OCI-LY7 (cell line): Measurements from ENCODE around the gene HAUS1. TPM values are rescaled to one million over a fixed set of nuclear protein-coding genes. Genes with fewer than 3 reads are reported as not detected.

Source experiments
- BruUV-seq: library from RNA; stranded (reverse); fragments of 400-500 nt; replicated peaks from 2 replicates; lab custom pipeline; 2021; lab: Mats Ljungman, UMichigan
- CTCF ChIA-PET: fragments of 300-600 bp; sonication (Branson Sonifier 250); formaldehyde crosslinking; loops from one replicate; lab custom pipeline; 2022; ENCODE audit warnings: antibody characterized with exemption; ENCODE audit not compliant: unreplicated experiment; lab: Charles Lee
- POLR2A ChIA-PET: fragments of 300-600 bp; sonication (Branson Sonifier 250); formaldehyde crosslinking; loops from one replicate; lab custom pipeline; 2022; ENCODE audit warnings: antibody characterized with exemption; lab: Charles Lee
- DNase-seq: peaks from one replicate; pipeline ENCODE4 v3.0.0-alpha.2; 2015; ENCODE audit warnings: low spot score
- H2AFZ ChIP-seq: fragments of 200-600 bp; sonication (generic), shearing (Covaris generic); 2 replicates; pipeline ENCODE4 v1.6.1; 2014; ENCODE audit warnings: mild to moderate bottlenecking, antibody characterized with exemption, low read length, moderate library complexity
- H3K27ac ChIP-seq: fragments of 200-600 bp; sonication (generic); 2 replicates; pipeline ENCODE4 v1.5.1; 2014; ENCODE audit warnings: mixed run types, low read depth, mild to moderate bottlenecking, moderate library complexity, low read length, inconsistent platforms; ENCODE audit not compliant: poor library complexity, severe bottlenecking
- H3K36me3 ChIP-seq: fragments of 200-600 bp; sonication (generic); 2 replicates; pipeline ENCODE4 v1.6.1; 2014; ENCODE audit warnings: mild to moderate bottlenecking, antibody characterized with exemption, low read length, moderate library complexity, mixed read lengths; ENCODE audit not compliant: insufficient read depth
- H3K4me1 ChIP-seq: fragments of 200-600 bp; sonication (generic); 2 replicates; pipeline ENCODE4 v1.5.1; 2014; ENCODE audit warnings: mild to moderate bottlenecking, low read length; ENCODE audit not compliant: insufficient read depth, poor library complexity, severe bottlenecking
- H3K4me2 ChIP-seq: fragments of 200-600 bp; sonication (generic); 2 replicates; pipeline ENCODE4 v1.6.1; 2014; ENCODE audit warnings: mild to moderate bottlenecking, low read length
- H3K4me3 ChIP-seq: fragments of 200-600 bp; sonication (generic); 2 replicates; pipeline ENCODE4 v1.5.1; 2014; ENCODE audit warnings: mild to moderate bottlenecking, low read depth, low read length; ENCODE audit not compliant: poor library complexity, severe bottlenecking
- H3K79me2 ChIP-seq: fragments of 200-600 bp; sonication (generic); 2 replicates; pipeline ENCODE4 v1.6.1; 2016; ENCODE audit warnings: low read depth, mild to moderate bottlenecking, low read length, moderate library complexity, mixed read lengths; ENCODE audit not compliant: insufficient read depth
- H3K9me2 ChIP-seq: fragments of 200-600 bp; sonication (generic); 2 replicates; pipeline ENCODE4 v1.6.1; 2016; ENCODE audit warnings: mild to moderate bottlenecking, low read length, mixed read lengths; ENCODE audit not compliant: insufficient read depth
- H3K9me3 ChIP-seq: fragments of 200-600 bp; sonication (generic); 2 replicates; pipeline ENCODE4 v1.6.1; 2014; ENCODE audit warnings: mild to moderate bottlenecking, mixed run types, low read length, mixed read lengths
- H4K20me1 ChIP-seq: fragments of 200-600 bp; sonication (generic); 2 replicates; pipeline ENCODE4 v1.6.1; 2014; ENCODE audit warnings: mild to moderate bottlenecking, antibody characterized with exemption, low read length, moderate library complexity, mixed read lengths; ENCODE audit not compliant: insufficient read depth
- CTCF ChIP-seq: fragments of 200-600 bp; sonication (generic); conservative IDR thresholded peaks from 2 replicates; pipeline ENCODE4 v1.5.1; 2014; ENCODE audit warnings: mild to moderate bottlenecking, antibody characterized with exemption, low read length, moderate library complexity, mixed read lengths
- EZH2phosphoT487 ChIP-seq: fragments of 200-600 bp; sonication (generic); IDR thresholded peaks from 2 replicates; pipeline ENCODE4 v1.6.1; 2018; ENCODE audit warnings: low read depth, borderline replicate concordance, mild to moderate bottlenecking, mixed run types, antibody characterized with exemption, low read length, moderate library complexity, mixed read lengths
- intact Hi-C: fragments of 100-400 bp; cut with micrococcal nuclease; formaldehyde crosslinking; loops from one replicate; pipeline ENCODE4 v1.10.0; 2022; ENCODE audit not compliant: unreplicated experiment
- total RNA-seq, 2 experiments: library from RNA; depleted of rRNA in 1 of 2; stranded (reverse); fragments of >200 nt in 1 of 2; shearing (Covaris generic) in 1 of 2; gene quantifications; 2 replicates each; pipeline ENCODE4 v1.2.3, GENCODE V29; 2014 to 2022

Gene HAUS1
- total RNA-seq, 2 experiments from 2014 or later = 24.8 to 38.4 TPM

- POLR2A ChIA-PET = interaction anchor here (0.5 to 0.6 kb wide), 2 partner anchors 21 to 22 kb away, joined by 3 to 5 read pairs; no protein-coding TSS in a partner anchor
- Histone ChIP-seq H3K9me3 (no peaks in the 10 kb centered on the region), H2AFZ (no peak overlapping the region), H3K9me2 (no peaks in the 10 kb centered on the region), H3K79me2 (no peaks in the 10 kb centered on the region), H3K4me2 (no peak overlapping the region), H3K27ac (no peak overlapping the region), H3K36me3 (no peaks in the 10 kb centered on the region), H3K4me1 (no peaks in the 10 kb centered on the region), H3K4me3 (no peak overlapping the region), H4K20me1 (no peaks in the 10 kb centered on the region)
- intact Hi-C loops = loop anchor here (1.0 to 5.0 kb wide), 4 partner anchors 24 to 509 kb away; no protein-coding TSS in a partner anchor
- TF ChIP-seq CTCF (peak; percentile 78), EZH2phosphoT487 (no peak)
- DNase-seq = peak; percentile 47
- CTCF ChIA-PET = no interaction called here
- no TSS peak for BruUV-seq
Measured at GRCh38 chr18:46148810-46149209, 44.6 kb downstream of the HAUS1 start.

GRCh38 chr18:46152436-46152807, 48.2 kb downstream of the HAUS1 start:
- intact Hi-C loops = no loop called here
- POLR2A ChIA-PET = no interaction called here
- no peak overlapping the region for H3K4me3 ChIP-seq

More at GRCh38 chr18:46152436-46152807, 48.2 kb downstream of the HAUS1 start:
- Histone ChIP-seq H3K9me3 (no peaks in the 10 kb centered on the region), H3K36me3 (no peaks in the 10 kb centered on the region), H4K20me1 (no peaks in the 10 kb centered on the region), H3K27ac (no peak overlapping the region), H3K9me2 (no peaks in the 10 kb centered on the region), H3K4me2 (no peak overlapping the region), H2AFZ (no peak overlapping the region), H3K4me1 (no peaks in the 10 kb centered on the region), H3K79me2 (no peaks in the 10 kb centered on the region)
- no peak for TF ChIP-seq EZH2phosphoT487
- no peak for TF ChIP-seq CTCF
- BruUV-seq = no TSS peak
- DNase-seq = no peak
- CTCF ChIA-PET = no interaction called here
